GM21423 (cell line): Measurements from ENCODE around the gene SELPLG.
"Not testable (repeated sequence)": the region's sequence is repeated elsewhere in the genome, so short reads cannot be mapped to it uniquely, and the experiment has no call there.

Experiments
- ATAC-seq: cut with Tn5 transposase; IDR thresholded peaks from one replicate; pipeline ENCODE4 v1.9.1; 2021; ENCODE audit warnings: mild to moderate bottlenecking, moderate library complexity; ENCODE audit not compliant: unreplicated experiment

SELPLG gene

GRCh38 chr12:108620236-108620879 is 13.3 kb downstream of the SELPLG start:
- no peak for ATAC-seq

GRCh38 chr12:108619369-108620160 is 14.1 kb downstream of the SELPLG start:
- ATAC-seq, result no peak

GRCh38 chr12:108618953-108619274 is 14.8 kb downstream of the SELPLG start:
- ATAC-seq, result not testable (repeated sequence)

GRCh38 chr12:108618079-108618952 is 15.4 kb downstream of the SELPLG start:
- no peak for ATAC-seq

- ATAC-seq, result peak; percentile 79
Measured at GRCh38 chr12:108616941-108617858, 16.5 kb downstream of the SELPLG start.

GRCh38 chr12:108616359-108616758 is 17.3 kb downstream of the SELPLG start:
- no peak for ATAC-seq

- ATAC-seq, result no peak
Measured at GRCh38 chr12:108615918-108616317, 17.8 kb downstream of the SELPLG start.

GRCh38 chr12:108614639-108615038 is 19.1 kb downstream of the SELPLG start:
- ATAC-seq, result no peak

- ATAC-seq, result no peak
Measured at GRCh38 chr12:108614041-108614440, 19.7 kb downstream of the SELPLG start.

- ATAC-seq, result no peak
Measured at GRCh38 chr12:108613548-108613947, 20.1 kb downstream of the SELPLG start.

- no peak for ATAC-seq
Measured at GRCh38 chr12:108612788-108613282, 20.9 kb downstream of the SELPLG start.

GRCh38 chr12:108611884-108612415 is 21.7 kb downstream of the SELPLG start:
- ATAC-seq, result no peak

GRCh38 chr12:108610856-108611605 is 22.7 kb downstream of the SELPLG start:
- ATAC-seq, result no peak

- ATAC-seq, result no peak
Measured at GRCh38 chr12:108610336-108610815, 23.3 kb downstream of the SELPLG start.

- ATAC-seq, result no peak
Measured at GRCh38 chr12:108609537-108610335, 24.0 kb downstream of the SELPLG start.

- no peak for ATAC-seq
Measured at GRCh38 chr12:108608616-108609015, 25.1 kb downstream of the SELPLG start.

GRCh38 chr12:108607981-108608600 is 25.6 kb downstream of the SELPLG start:
- ATAC-seq, result no peak

- ATAC-seq, result no peak
Measured at GRCh38 chr12:108606492-108606891, 27.2 kb downstream of the SELPLG start.
